HG03469 (cell line): Measurements from ENCODE around the gene NRN1L.

ENCODE experiments used
- ATAC-seq: cut with Tn5 transposase; IDR thresholded peaks from one replicate; pipeline ENCODE4 v1.9.1; 2021; ENCODE audit warnings: mild to moderate bottlenecking, moderate library complexity, moderate number of reproducible peaks; ENCODE audit not compliant: unreplicated experiment

NRN1L gene

DNA sequence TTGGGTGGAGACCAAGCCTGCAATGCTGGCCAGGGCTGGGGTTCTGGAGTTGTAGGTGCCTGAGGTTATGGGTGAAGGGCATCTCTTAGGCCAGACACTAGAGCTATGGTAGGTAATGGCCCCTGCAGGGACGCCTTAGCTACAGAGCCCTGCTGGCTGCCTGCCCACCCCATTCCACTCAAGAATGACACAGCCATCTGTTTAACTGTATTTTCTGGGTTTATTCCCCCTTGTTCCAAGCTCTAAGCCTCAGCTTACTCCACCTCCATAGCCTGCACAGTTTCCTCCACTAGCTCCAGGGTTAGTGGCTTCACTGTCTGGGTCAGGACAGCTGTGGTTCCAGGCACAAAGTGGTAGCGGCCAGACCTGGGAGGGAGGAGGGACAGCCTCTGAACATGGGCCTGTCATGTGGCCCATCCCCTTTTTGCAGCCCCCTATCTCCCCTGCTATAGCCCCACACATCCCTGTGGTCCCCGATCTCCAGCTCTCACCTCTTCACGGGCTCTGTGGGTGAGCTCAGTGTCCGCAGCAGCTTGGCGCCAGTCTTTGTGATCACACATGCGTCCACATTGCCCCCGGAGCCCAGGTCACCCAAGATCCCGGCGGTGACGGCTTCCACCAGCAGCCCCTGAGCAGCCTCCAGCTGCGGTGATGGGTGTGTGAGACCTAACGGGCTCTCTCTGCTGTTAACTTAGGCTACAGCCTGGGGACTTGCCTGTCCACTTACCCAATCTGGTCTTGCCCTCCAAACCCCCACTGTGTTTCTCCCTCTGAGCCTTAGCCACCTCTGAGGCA is 49.8 kb downstream of the NRN1L start:
- no peak for ATAC-seq

DNA sequence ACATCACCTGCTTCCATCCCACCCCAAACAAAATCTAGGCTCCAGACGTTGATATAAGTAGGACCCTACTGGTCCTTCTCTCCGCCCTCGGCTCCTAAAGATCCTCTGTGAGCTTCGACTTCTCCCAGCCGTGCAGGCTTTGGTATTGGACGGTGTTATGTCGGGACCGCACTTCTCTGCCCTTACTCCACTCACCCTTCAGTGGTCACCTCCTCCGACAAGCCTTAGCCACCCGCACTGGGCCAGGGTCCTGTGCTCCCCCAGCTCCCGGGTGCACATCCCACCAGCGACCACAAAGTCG is 50.4 kb downstream of the NRN1L start:
- no peak for ATAC-seq

DNA sequence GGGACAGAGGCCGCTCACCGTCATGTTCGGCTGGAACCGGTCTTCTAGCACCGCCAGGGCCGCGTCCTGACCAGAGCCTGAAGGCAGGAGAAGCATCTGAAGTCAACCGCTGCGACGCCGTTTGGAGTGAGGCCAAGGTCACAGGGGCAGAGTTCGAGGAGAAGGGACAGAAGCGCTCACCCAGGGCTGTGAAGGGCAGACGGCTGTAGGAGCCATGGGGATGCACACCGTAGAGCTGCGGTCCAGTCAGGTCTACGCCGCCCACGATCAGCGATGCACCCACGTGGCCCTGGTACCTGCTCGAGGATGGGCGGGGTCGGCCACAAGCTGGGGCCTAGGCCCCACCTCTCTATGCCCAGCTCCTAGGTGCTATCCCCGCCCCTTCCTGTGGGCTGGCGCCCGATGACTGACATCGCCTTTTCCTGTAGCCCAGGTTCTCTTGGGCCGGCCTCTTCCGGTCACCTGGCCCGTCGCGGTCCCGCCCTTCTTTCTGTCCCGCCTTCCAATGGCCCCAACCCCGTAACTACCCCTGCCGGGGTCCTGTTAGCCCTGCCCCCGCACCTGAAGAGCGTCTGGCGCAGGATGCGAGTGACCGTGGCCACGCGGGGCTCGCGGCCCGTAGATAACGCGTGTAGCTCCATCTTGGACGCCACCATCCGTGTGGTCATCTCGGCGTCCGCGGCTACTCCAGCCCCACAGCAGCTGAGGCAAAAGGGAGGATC is 50.9 kb downstream of the NRN1L start:
- peak; percentile 73 for ATAC-seq
